HEK293T (cell line): ENCODE measurements around the gene TMEM39A.

Experiments
- CTCF ChIA-PET: fragments of 350-600 bp; formaldehyde crosslinking; extraction: SDS; loops from one replicate; lab custom pipeline; 2021; ENCODE audit warnings: antibody characterized with exemption, inconsistent platforms; lab: Yijun Ruan, JAX
- POLR2A ChIA-PET: fragments of 350-600 bp; formaldehyde crosslinking; extraction: SDS; loops from one replicate; lab custom pipeline; 2020; ENCODE audit warnings: antibody characterized with exemption, inconsistent platforms; lab: Yijun Ruan, JAX
- DNase-seq: peaks from one replicate; pipeline ENCODE4 v3.0.0; 2012; ENCODE audit warnings: mixed read lengths; ENCODE audit errors: extremely low spot score
- ARNT ChIP-seq: fragments of 450-650 bp; IDR thresholded peaks from 2 replicates; pipeline ENCODE4 v1.6.1; 2017; ENCODE audit warnings: mild to moderate bottlenecking
- BHLHE40 ChIP-seq: fragments of 450-650 bp; IDR thresholded peaks from 2 replicates; pipeline ENCODE4 v1.6.1; 2016; ENCODE audit warnings: mild to moderate bottlenecking, moderate library complexity, borderline replicate concordance
- CTBP1 ChIP-seq: fragments of 450-650 bp; IDR thresholded peaks from 2 replicates; pipeline ENCODE4 v1.6.1; 2016; ENCODE audit warnings: borderline replicate concordance
- ELF4 ChIP-seq: fragments of 450-650 bp; IDR thresholded peaks from 2 replicates; pipeline ENCODE4 v1.6.1; 2017; ENCODE audit warnings: antibody characterized with exemption
- FOXA1 ChIP-seq: fragments of 450-650 bp; IDR thresholded peaks from 2 replicates; pipeline ENCODE4 v1.6.1; 2016; ENCODE audit warnings: mild to moderate bottlenecking
- FOXK2 ChIP-seq: fragments of 450-650 bp; IDR thresholded peaks from 2 replicates; pipeline ENCODE4 v1.6.1; 2016; ENCODE audit warnings: mild to moderate bottlenecking
- FOXM1 ChIP-seq: fragments of 450-650 bp; IDR thresholded peaks from 2 replicates; pipeline ENCODE4 v1.6.1; 2017; ENCODE audit warnings: mild to moderate bottlenecking, borderline replicate concordance
- HDGF ChIP-seq: fragments of 450-650 bp; IDR thresholded peaks from 2 replicates; pipeline ENCODE4 v1.6.1; 2017; ENCODE audit warnings: antibody characterized with exemption, borderline replicate concordance
- L3MBTL2 ChIP-seq: fragments of 450-650 bp; conservative IDR thresholded peaks from 2 replicates; pipeline ENCODE4 v1.6.1; 2016; ENCODE audit warnings: mild to moderate bottlenecking
- LEF1 ChIP-seq: fragments of 450-650 bp; IDR thresholded peaks from 2 replicates; pipeline ENCODE4 v1.6.1; 2017; ENCODE audit warnings: mild to moderate bottlenecking, borderline replicate concordance
- NFRKB ChIP-seq: fragments of 450-650 bp; IDR thresholded peaks from 2 replicates; pipeline ENCODE4 v1.6.1; 2016; ENCODE audit warnings: mild to moderate bottlenecking, moderate library complexity
- SP1 ChIP-seq: fragments of 450-650 bp; IDR thresholded peaks from 2 replicates; pipeline ENCODE4 v1.6.1; 2017
- SUZ12 ChIP-seq: fragments of 450-650 bp; IDR thresholded peaks from 2 replicates; pipeline ENCODE4 v1.6.1; 2016; ENCODE audit warnings: mild to moderate bottlenecking
- TARDBP ChIP-seq: fragments of 450-650 bp; IDR thresholded peaks from 2 replicates; pipeline ENCODE4 v1.6.1; 2016
- ZNF384 ChIP-seq: fragments of 450-650 bp; IDR thresholded peaks from 2 replicates; pipeline ENCODE4 v1.6.1; 2016
- TF ChIP-seq, protein P1 (sequence below): fragments of 450-650 bp; IDR thresholded peaks from 2 replicates; pipeline ENCODE4 v1.6.1; 2016

The TMEM39A gene

DNA sequence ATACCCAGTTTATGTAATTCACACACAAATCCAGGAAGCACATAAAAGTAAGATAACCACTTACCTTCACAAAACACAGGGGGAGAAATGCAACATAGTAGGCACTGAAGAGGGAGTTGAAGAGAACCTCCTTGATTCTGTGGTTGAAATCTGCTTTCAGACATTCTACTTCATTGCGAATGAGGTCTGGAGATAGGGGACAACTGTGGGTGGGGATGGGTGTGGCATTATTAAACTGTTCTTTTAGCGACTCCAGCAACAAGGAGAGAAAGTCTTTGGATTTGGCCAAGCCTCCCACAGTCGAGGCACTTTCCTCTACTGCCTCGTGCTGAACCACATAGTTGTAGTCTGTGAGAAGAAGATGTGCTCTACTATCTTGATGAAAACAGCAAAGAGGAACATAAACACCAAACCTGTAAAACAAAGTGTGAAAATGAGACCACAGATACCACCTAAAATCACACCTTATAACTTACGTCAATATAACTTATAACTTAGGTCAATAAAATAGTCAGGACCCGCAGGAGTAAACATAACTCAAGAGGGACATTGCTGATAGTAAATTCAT, 25.6 kb downstream of the TMEM39A start:
- POLR2A ChIA-PET, result no interaction called here
- CTCF ChIA-PET, result no interaction called here
- TF ChIP-seq L3MBTL2 (no peak), SP1 (no peak), CTBP1 (no peak), SUZ12 (no peak), LEF1 (no peak), NFRKB (no peak), FOXK2 (no peak), HDGF (no peak), BHLHE40 (no peak)
- no peak for DNase-seq

GRCh38 chr3:119436977-119437376, 26.4 kb downstream of the TMEM39A start:
- TF ChIP-seq ZNF384 (no peak), NFRKB (no peak), FOXA1 (no peak), SP1 (no peak), HDGF (no peak), FOXK2 (no peak), L3MBTL2 (no peak), LEF1 (no peak), CTBP1 (no peak), SUZ12 (no peak), ELF4 (no peak), ARNT (no peak)
- TF ChIP-seq, protein P1, sequence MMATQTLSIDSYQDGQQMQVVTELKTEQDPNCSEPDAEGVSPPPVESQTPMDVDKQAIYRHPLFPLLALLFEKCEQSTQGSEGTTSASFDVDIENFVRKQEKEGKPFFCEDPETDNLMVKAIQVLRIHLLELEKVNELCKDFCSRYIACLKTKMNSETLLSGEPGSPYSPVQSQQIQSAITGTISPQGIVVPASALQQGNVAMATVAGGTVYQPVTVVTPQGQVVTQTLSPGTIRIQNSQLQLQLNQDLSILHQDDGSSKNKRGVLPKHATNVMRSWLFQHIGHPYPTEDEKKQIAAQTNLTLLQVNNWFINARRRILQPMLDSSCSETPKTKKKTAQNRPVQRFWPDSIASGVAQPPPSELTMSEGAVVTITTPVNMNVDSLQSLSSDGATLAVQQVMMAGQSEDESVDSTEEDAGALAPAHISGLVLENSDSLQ, result no peak
- ChIA-PET CTCF (interaction anchor here (0.6 kb wide), 1 partner anchor 1735 kb away, joined by 4 read pairs; no protein-coding TSS in a partner anchor), POLR2A (no interaction called here)
- DNase-seq, result no peak

DNA sequence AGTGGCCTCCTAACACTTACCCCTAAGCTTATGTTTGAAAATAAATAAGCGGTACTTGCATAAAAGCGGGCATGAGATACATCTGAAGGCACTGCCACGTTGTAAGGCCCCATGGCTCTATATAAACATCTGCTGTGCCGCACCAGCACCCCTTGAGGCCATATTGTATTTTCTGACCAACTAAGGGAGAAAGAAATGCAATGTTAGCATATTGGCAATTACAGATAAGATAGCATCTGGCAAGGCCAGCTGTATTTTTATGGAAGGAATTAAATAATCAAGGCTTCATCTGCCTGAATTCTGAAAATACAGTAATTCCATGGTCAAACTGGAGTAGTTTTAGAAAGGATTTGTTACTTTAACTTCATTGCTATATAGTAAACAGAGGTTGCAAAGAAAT, 28.7 kb downstream of the TMEM39A start:
- POLR2A ChIA-PET, result no interaction called here
- TF ChIP-seq BHLHE40 (no peak), ELF4 (no peak), SP1 (no peak), FOXA1 (no peak), LEF1 (no peak), NFRKB (no peak), L3MBTL2 (no peak), ZNF384 (no peak), SUZ12 (no peak), CTBP1 (no peak), TARDBP (no peak)
- TF ChIP-seq, protein P1, result no peak
- CTCF ChIA-PET, result no interaction called here
- no peak for DNase-seq

DNA sequence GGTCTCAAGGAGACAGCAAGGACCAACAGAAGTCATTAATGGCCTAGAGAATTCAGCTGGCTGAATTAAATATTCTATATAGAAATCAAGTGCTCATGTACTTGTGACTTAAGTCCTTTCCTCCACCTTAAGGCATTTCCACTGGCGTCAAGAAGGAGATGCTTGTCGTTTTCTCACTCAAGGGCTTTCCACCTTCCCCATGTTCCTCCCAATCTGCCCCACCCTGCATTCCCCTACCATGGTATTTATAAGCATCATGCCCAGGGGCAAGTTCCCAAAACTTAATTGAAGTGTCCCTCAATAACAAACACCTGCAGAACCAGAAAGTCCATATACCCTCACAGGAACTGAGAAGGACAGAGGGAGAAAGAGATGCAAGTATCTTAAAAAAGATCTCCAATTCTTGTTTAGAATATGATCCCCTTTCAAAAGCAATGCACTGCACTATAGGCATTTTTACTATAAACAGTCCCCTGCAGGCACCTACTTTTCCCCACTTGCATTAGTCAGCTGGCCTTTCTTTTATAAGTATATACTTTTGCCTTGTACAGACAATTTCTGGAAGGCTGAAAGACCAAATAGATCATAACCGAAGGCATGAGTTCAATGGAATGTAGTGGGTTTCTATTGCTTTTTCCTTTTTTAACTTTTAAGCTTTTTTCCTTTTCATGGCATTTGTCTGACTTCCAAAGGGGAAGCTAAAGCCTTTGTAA, 29.6 kb downstream of the TMEM39A start:
- DNase-seq, result no peak

DNA sequence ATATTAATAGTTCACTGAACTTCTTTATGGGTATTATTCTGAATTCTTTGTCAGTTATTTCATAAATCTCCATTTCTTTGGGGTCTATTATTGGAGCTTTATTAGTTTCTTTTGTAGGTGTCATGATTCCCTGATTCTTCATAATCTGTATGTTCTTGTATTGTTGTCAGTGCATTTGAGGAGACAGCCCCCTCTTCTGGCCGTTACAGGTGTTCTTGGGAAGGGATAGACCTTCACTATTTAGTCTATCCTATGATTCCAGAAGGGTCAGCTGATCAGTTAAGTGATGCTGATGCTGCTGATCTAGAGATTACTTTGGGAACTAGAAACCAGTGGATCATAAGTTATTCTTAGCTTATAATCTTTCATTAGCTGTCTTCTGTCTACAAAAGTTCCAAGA, 34.9 kb downstream of the TMEM39A start:
- ChIA-PET POLR2A (no interaction called here), CTCF (no interaction called here)
- DNase-seq, result no peak
- TF ChIP-seq CTBP1 (no peak), SP1 (no peak)

More for the DNA sequence above, 29.6 kb downstream of the TMEM39A start:
- ChIA-PET CTCF (no interaction called here), POLR2A (no interaction called here)
- no peak for TF ChIP-seq BHLHE40

- ChIA-PET POLR2A (no interaction called here), CTCF (no interaction called here)
- TF ChIP-seq NFRKB (no peak), ZNF384 (peak; percentile 76)
- DNase-seq, result no peak
Measured at GRCh38 chr3:119427669-119428068, 35.7 kb downstream of the TMEM39A start.

- POLR2A ChIA-PET, result no interaction called here
- peak; percentile 37 for DNase-seq
- CTCF ChIA-PET, result no interaction called here
- TF ChIP-seq FOXM1, result no peak
Measured at GRCh38 chr3:119420196-119420595, 43.2 kb downstream of the TMEM39A start.

GRCh38 chr3:119418641-119419040, 44.8 kb downstream of the TMEM39A start:
- TF ChIP-seq FOXK2, result no peak
- TF ChIP-seq LEF1, result no peak
- TF ChIP-seq, protein P1, result no peak
- TF ChIP-seq NFRKB, result no peak
- no peak for TF ChIP-seq TARDBP
- no peak for TF ChIP-seq L3MBTL2
- no peak for TF ChIP-seq ZNF384
- TF ChIP-seq CTBP1, result no peak
- no peak for TF ChIP-seq ELF4
- TF ChIP-seq BHLHE40, result no peak
- TF ChIP-seq ARNT, result no peak
- TF ChIP-seq FOXA1, result no peak
- TF ChIP-seq FOXM1, result no peak
- no peak for TF ChIP-seq HDGF
- no peak for TF ChIP-seq SP1
- TF ChIP-seq SUZ12, result no peak
- ChIA-PET POLR2A (no interaction called here), CTCF (no interaction called here)
- DNase-seq, result no peak
